Stromal cell of bone marrow (primary cell): ENCODE data around the gene TRUB1.
"Not testable (repeated sequence)": the region's sequence is repeated elsewhere in the genome, so short reads cannot be mapped to it uniquely, and the experiment has no call there.

Source experiments
- DNase-seq: peaks from one replicate; pipeline ENCODE4 v3.0.0-alpha.2; 2012; ENCODE audit warnings: low read depth

Gene TRUB1

DNA sequence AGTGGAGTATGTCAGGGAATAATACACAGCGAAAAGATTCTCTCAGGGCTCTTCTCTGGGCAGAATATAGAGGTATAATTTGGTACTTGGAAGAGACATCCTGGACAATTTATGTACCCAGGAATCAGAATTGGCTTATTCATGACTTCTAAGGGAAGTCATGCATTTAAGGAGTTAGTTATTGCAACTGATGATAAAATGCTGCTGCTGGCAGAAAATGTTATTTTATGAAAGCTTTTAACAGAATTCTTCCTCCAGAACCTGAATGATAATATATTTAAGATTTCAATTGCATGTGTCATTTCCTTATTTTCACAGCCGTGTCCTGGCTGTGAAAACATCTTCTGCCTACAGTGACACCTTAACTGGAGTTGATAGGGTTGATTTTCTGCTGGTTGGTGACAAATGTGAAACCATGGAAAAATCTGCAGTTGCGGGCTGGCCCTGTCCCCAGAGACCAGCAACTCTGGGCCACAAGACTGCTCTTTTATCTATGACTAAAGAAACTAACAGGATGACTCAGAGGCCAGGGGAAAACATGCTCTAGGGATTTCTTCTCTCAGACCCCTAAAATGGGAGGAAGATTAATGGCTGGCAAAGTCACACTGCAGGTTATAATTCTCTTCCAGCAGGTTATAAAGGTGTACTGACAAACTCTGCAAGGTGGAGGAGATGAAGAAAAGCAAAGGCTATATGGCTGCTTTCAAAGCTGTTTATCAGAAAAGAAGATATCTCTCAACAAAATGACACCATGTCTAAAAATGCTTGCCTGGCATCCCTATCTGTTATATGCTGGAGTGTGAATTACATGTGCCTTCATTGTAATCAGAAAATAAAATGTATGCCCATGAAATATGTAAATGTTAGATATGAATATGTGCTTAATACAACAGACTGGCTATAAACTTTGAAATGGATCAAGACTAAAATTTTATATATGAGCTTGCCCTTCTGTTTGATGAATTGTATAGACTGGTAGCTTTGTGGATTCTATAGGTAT lies 12.1 kb upstream of the TRUB1 start:
- no peak for DNase-seq

DNA sequence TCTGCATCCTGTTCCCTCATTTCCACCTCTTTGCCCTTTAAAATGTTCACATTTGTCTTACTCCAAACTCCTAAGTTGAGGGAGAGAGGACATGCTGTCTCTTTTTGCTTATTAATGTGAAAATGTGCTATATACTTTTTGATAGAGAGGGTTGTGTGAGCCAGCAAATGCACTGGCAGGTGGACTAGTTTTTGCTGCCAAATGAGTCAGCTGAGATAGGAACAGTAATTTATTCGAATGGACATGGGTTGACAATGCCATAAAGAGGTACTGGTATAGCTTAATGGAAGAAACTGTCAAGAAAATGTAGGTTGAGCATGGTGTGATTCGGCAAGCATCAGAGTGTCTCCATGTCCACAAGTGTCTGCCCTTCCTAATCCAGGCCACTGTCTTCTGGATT lies 9.2 kb upstream of the TRUB1 start:
- no peak for DNase-seq

DNA sequence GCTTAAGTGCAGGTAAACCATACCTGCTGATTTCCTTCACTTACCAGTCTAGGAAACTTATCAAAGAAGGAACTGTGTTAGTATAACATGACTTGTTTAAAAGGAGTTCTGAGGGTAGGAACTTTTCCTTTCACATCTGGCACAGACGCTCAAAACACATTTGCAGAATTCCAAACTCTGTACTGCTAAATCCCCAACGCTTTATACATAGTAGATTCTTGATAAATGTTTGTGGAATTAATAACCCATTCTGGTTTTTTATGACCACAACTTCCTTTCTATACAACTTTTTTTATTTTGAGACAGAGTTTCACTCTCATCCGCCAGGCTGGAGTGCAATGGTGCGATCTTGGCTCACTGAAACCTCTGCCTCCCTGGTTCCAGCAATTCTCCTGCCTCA lies 7.7 kb upstream of the TRUB1 start:
- no peak for DNase-seq

DNA sequence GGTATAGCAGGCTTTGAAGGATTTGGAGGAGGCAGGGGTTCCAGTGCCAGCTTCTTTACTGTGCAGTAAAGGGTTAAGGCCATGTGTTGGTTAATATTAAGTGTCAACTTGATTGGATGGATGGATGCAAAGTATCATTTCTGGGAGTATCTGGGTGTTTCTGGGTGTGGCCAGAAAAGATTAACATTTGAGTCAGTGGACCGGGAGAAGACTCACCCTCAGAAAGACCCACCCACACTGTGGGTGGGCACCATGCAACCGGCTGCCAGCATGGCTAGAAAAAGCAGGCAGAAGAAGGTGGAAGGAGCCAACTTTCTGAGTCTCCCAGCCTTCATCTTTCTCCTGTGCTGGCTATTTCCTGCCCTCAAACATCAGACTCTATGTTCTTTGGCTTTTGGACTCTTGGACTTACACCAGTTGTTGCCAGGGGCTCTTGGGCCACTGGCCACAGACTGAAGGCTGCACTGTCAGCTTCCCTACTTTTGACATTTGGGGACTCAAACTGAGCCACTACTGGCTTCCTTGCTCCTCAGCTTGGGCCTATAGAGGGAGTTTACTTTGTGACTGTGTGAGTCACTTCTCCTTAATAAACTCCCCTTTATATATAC lies 6.8 kb upstream of the TRUB1 start:
- DNase-seq = no peak

DNA sequence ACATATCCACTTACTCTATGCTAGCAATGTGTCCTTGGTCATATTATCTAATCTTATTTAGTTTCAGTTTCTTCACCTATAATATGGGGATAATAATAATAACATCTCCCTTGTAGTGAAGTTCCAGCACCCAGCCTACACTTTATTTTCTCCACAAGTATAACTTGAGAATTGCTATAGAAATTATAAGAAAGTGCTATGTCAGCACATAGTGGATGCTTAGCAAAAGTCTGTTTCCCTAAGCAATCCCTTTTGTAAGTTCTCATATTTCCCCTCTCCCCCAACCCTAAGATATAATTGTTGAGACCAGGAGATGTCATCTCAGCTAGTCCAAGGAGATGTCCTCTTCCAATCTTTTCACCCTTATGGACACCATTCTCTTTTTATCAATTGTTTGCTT lies 5.8 kb upstream of the TRUB1 start:
- DNase-seq = no peak

DNA sequence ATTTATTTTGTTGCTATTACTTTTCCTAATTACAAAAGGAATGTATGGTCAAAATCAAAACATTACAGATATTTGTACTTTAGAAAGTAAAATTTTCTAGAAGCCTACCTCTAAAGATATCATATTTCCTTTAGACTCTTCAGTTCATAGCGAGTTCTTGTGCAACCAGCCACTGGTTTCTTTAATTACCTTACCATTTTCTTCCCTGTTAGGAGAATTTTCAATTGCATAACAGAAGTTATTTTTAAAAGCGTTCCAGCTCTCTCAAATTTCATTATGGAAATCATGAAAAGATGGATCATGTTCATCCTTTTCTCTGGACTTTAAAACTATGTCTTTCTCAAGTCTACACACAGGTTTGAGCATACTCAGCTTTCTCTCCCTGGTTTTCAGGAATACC lies 5.0 kb upstream of the TRUB1 start:
- no peak for DNase-seq

DNA sequence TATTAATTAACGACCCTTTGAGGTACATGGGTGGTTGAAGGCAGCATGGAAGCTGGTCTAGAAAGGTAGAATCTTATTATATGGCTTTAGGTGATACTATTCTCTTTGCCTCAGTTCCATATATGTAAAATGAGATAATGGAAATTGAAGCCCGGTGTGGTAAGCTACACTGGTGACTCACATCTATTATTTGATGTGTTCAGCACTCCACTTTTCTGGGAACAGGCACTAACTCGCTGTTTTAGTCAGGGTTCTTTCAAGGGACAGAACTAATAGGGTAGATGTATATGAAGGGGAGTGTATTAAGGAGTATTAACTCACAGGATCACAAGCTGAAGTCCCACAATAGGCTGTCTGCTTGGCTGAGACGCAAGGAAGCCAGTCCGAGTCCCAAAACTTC lies 4.4 kb upstream of the TRUB1 start:
- DNase-seq = peak; percentile 51

DNA sequence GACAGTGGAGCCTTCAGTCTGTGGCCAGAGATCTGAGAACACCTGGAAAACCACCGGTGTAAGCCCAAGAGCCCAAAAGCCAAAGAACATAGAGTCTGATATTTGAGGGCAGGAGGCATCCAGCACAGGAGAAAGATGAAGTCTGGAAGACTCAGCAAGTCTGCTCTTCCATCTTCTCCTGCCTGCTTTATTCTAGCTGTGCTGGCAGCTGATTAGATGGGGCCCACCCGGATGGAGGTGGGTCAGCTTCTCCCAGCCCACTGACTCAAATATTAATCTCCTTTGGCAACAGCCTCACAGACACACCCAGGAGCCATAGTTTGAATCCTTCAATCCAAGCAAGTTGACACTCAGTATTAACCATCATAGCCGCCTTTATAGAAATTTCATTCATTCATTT lies 4.0 kb upstream of the TRUB1 start:
- DNase-seq = not testable (repeated sequence)

DNA sequence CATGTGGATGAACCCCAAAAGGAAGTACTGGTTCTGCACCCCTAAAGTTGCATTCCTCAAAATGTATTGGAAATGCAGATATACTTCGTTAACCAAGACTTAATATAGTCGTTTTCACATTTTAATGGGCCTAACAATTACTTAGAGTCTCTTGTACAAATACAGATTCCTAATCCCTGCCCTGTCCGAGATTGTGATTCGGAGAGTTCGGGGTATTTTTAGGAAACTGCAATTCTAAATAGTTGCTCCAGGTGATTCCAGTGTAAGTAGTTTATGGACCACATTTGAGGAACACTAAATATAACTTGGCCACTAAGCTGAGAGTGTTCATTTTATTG lies 830 bp downstream of the TRUB1 start:
- no peak for DNase-seq

DNA sequence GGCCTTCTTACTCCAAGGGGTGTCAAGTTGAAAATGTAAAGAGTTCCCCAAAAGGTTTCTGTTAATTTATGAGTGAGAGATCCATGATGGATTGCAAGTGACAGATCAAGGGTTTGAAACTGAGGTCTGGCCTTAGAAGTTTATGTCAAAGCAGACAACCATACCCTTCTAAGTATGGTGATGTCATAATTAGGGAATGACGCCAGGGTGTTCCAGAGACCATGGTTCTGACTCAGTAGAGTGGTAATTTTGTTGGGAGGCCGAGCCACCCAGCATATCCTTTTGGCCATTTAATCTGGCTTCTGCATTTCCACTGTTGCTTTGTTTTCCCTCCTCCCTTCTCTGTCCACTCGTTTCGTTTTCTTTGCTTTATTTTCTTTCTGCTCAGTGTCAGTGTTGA lies 2.7 kb downstream of the TRUB1 start:
- DNase-seq = no peak

DNA sequence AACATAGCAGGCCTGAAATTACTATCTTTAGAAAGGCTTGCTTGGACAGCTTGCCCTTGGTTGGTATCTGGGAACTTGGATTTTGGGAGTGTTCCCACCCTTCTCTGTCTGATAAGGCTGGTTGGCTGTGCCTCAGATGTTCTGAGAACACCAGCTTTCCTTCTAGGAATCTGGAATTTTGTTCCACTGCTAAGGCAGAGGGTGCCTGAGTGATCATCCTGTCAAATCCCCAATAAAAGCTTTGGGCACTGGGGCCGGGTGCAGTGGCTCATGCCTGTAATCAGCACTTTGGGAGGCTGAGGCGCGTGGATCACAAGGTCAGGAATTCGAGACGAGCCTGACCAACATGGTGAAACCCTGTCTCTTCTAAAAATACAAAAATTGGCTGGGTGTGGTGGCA lies 5.0 kb downstream of the TRUB1 start:
- DNase-seq = no peak

DNA sequence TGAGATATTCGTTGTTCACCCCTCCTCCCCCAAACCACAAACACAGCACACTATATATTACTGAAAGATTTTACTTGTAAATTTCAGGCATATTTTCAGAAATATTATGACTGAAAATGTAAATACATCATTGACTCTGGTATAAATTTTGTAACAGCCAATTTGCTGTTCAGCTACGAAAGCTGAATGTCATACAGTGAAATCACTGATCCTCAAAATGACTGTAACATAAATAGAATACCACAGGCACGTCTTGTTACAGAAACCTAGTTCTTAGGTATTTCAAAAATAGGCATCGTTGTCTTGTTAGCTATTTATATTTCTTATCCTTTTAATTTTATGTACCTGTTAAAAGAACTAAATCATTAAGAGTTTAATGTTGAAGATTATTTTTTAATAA lies 15.1 kb downstream of the TRUB1 start:
- no peak for DNase-seq

DNA sequence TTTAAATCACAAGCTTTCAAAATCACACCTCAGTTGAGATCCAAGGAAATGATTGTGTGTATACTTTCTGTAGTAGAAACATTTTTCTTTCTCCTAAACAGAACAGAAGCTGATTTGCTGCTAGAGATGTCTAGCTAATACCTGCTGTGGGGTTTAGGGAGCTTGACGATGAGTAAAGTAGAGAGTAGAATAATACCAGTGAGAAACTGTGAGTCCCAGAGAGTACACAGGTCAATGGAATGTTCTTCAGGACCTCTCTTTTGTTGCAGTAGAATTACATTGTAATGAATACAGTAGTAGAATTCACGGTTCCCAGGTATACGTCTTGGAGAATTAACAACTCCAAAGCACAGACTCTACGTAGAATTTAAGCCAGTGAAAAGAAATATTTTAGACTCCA lies 18.0 kb downstream of the TRUB1 start:
- DNase-seq = no peak

DNA sequence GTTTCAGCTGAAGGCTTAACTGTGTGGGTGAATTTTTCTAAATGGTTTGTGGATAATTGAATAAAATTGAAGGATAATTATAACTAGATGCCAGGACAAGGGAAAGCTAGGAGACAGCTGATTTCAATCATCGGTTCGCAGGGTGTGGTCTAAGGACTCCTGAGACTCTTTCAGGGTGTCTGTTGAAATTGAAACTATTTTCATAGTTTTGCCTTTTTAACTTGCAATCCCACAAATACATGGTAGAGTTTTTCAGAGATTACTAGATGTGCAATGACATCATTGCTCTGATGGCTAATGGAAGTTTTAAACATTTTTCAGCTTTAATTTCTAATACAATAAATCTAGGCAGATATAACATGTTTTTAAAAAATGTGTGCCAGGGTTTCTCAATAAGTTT lies 18.5 kb downstream of the TRUB1 start:
- no peak for DNase-seq

DNA sequence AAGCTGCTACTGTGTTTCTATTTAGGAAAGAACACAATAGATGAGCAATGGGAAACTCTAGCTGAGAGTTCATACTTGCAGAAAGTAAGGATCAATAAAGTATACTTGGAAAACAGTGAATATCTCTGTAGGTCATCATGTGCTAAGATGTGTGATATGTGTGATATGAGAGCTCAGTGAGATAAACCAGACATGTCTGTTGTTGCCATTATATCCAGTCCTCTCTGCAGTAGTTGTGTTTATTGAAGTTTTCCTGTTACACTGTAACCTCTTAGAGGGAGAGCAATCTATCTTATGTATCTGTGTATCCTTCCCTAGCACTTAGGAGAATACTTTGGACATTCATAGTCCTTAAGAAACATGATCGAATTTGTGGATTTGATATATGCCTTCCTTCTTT lies 19.1 kb downstream of the TRUB1 start:
- DNase-seq = no peak

DNA sequence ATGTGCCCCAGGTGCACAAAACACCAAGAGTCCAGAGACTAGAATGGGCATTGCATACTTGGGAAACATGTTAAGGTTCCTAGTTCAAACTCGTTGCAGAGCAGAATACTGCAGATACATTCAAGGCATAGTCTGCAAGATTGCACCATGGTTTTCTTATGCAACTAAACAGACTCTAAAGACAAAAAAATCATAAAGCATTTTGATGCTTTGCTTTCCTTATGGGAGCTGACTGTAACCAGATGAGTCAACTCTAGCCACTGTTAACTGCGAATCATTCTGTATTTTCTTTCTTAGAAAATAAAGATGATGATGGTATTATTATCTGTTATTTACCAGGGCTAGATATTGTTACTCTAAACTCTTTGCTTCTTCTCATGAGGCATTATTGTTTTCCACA lies 19.7 kb downstream of the TRUB1 start:
- no peak for DNase-seq

DNA sequence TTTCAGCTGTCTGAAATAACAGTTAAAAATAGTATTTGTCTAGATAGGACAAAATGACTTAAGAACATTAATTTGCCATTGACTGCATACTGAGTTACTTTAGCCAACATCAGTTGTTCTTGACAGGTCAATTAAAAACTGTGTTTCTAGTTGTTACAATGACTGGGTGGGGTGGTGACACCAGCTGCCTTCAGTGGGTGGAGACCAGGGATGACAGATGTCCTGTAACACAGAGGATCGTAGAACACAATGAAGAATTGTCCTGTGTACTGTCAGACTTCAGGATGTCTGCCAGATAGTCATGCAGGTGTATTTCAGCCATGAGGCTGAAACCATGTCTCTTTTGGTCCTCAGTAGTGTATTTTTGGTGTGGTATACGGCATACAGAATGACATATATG lies 24.4 kb downstream of the TRUB1 start:
- no peak for DNase-seq

DNA sequence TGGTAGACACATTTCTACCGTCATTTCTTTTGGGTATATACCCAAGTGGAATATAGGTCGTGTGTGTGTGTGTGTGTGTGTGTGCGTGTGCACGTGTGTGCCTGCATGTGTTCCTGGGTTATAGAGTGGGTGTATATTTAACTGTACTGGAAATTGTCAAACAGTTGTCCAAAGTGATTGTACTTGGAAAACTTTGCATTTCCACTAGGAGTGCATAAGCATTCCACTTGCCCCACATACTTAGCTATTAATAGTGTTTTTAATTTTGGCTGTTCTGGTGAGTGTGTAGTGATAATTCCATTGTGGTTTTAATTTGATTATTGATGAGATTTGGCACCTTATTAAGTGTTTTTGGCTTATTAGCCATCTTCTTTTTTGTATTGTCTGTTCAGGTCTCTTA lies 25.9 kb downstream of the TRUB1 start:
- DNase-seq = no peak

DNA sequence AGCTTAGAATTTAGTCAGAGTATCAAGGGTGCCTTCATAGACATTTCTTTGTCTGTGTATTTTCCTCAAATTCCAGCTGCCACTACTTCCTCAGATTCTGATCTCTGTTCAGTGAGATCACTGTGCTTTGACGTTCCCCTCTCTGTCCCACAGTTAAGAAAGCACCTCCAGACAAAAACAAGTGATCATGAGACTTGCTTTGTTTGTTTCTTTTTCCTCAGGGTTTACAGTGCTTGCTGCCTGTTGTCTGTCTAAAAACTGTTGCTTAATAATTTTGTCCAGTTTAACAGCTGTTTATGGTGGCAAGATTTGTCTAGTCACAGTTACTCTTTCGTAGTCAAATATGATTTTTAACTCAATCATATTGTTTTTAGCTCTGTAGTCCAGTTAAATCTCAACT lies 29.1 kb downstream of the TRUB1 start:
- no peak for DNase-seq

DNA sequence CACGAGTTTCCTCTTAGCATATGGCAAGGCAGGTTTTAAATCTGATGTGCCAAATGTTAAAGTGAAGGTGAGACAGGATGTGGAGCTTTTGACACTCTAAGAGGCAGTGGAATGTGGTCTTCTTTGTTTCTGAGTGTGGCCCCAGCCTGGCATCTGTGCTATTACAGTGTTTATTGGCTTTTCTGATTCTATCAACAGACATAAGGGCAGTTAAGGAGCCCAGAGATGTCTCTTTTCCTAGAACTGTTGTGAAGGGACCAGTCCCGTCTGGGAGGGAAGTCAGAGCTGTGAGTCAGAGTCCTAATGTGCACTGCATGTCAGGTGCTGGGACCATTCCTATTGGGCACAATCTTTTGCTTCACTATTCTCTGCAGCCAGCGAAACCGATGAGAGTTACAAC lies 32.5 kb downstream of the TRUB1 start:
- no peak for DNase-seq

DNA sequence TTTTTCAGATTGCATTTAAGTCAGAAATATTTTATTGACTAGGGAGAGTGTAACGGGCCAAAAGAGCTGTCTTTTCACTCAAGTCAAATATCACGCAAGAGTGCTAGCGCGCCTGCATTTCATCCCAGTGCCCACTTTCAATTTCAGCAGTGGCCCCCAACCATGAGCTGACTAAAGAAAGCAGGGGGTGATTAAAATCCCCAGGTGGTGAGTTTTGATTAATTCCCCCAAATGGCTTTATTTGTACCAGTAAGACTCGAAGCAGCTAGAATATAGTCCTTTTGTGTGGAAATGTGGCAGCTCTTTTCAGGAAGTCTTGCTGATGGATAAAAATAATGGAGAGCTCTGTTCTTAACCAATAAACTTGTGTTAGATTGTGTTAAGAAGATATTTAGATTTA lies 35.3 kb downstream of the TRUB1 start:
- no peak for DNase-seq

DNA sequence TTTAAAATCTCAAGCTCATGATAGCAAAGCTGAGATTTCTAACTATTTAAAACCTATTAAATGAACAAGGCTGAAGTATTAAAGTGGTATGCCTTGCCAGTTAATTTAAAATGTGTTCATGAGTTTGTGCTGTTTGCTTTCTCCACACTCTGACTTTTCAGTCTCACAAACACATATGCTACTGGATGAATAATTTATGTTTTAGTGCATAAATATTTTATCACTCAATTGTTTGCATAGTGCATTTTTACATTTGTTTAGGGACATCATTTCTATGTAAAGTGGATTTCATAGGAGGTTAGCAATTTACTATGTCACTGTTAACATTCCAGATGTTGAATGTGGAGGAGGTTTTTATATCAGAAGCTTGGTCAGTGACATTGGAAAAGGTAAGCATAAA lies 36.0 kb downstream of the TRUB1 start:
- DNase-seq = no peak

DNA sequence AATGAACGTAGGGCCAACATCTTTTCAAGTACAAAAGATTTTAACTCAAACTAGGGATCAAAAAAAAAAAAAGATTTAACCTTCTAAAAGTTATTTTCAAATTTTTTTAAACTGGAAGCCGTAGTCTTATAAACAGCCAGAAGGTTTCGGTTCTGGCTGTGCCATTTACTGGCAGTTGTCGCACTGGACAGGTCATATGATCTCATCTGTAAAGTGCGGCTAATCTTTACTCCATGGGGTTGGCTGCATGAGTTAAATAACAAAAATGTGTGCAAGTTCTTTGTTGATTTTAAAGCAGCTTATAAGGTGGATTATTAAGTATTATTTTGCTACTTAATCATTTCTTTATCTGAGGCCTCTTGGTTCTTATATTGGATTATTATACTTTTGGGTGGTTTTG lies 36.6 kb downstream of the TRUB1 start:
- no peak for DNase-seq

DNA sequence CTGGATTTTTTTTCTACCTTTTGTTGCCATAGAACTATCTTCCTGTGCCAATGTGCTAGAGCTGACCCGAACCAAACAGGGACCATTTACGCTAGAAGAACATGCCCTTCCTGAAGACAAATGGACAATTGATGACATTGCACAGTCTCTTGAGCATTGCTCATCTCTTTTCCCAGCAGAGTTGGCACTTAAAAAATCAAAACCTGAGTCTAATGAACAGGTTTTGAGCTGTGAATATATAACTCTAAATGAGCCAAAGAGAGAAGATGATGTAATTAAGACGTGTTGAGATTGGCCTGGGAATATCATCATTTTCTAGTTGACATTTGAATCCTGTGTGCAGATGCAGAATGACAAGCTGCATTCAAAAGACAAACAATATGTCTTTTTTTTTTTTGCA lies 37.1 kb downstream of the TRUB1 start:
- no peak for DNase-seq
